Lung (tissue), 12 donors: ENCODE data around the gene FGGY. TPM values are rescaled to one million over a fixed set of nuclear protein-coding genes. Genes with fewer than 3 reads are reported as not detected.

Experiments used
- ATAC-seq: fragments of 200-7000 bp; cut with Tn5 transposase; one replicate; pipeline ENCODE4 v1.9.1; 2020; ENCODE audit warnings: moderate number of reproducible peaks; ENCODE audit not compliant: insufficient read depth, low FRiP score
- DNase-seq, 3 donors: peaks; one replicate each; pipeline ENCODE4 v3.0.0-alpha.2; 2013 to 2017
- H3K27ac ChIP-seq, 2 donors: one replicate each; pipeline ENCODE4 v1.5.1; 2013; ENCODE audit warnings: mild to moderate bottlenecking in 2 of 2, moderate library complexity in 2 of 2, control low read depth in 1 of 2, inconsistent platforms in 1 of 2, low read depth in 1 of 2, low read length in 1 of 2
- H3K27me3 ChIP-seq, 3 donors: one replicate each; pipeline ENCODE4 v1.5.1; 2013; ENCODE audit warnings: low read length in 2 of 3; ENCODE audit not compliant: control insufficient read depth in 3 of 3, insufficient read depth in 3 of 3
- H3K36me3 ChIP-seq, 4 donors: one replicate each; pipeline ENCODE4 v1.5.1; 2013; ENCODE audit warnings: low read length in 4 of 4, mild to moderate bottlenecking in 1 of 4, moderate library complexity in 1 of 4; ENCODE audit not compliant: control insufficient read depth in 4 of 4, insufficient read depth in 4 of 4
- H3K4me1 ChIP-seq, 5 donors: one replicate each; pipeline ENCODE4 v1.5.1; 2013; ENCODE audit warnings: low read length in 5 of 5, mild to moderate bottlenecking in 2 of 5, moderate library complexity in 1 of 5; ENCODE audit not compliant: control insufficient read depth in 5 of 5, insufficient read depth in 5 of 5
- H3K4me3 ChIP-seq: one replicate; pipeline ENCODE4 v1.5.1; 2013; ENCODE audit warnings: mild to moderate bottlenecking, control low read depth, moderate library complexity
- H3K9ac ChIP-seq, 2 donors: one replicate each; pipeline ENCODE4 v1.5.1; 2013; ENCODE audit warnings: low read length in 2 of 2, control low read depth in 1 of 2; ENCODE audit not compliant: insufficient read depth in 1 of 2
- H3K9me3 ChIP-seq, 4 donors: one replicate each; pipeline ENCODE4 v1.5.1; 2013; ENCODE audit warnings: low read length in 3 of 4, mild to moderate bottlenecking in 1 of 4, moderate library complexity in 1 of 4; ENCODE audit not compliant: control insufficient read depth in 4 of 4, insufficient read depth in 3 of 4
- CTCF ChIP-seq: IDR thresholded peaks from 2 replicates; pipeline ENCODE4 v1.5.1; 2012; ENCODE audit warnings: mild to moderate bottlenecking; ENCODE audit errors: control extremely low read depth, extremely low read depth
- WGBS, 2 donors: extraction: QIAGEN DNeasy Blood & Tissue Kit; methylation state at CpG; one replicate each; pipeline ENCODE4 v1.1.7; 2013; 5-methylcytosine and 5-hydroxymethylcytosine counted together
- polyA plus RNA-seq, 2 donors: library from polyadenylated mRNA; stranded (reverse); fragments of 200-250 nt; gene quantifications; one replicate each; pipeline ENCODE4 v1.2.1, GENCODE V29; 2013
- total RNA-seq, 2 donors: library from RNA; depleted of rRNA in 1 of 2; stranded (reverse); fragments of >200 nt in 1 of 2; gene quantifications; one replicate each; pipeline ENCODE4 v1.2.1, GENCODE V29; 2014 to 2021
- donor health status: control.
- donor health status: control.
- donor health status: Bipolar disorder and iron deficiency.
- donor health status: healthy.
- donor health status: DM: yes; HTN: yes; CAD: no.

Gene FGGY
- total and polyA plus RNA-seq, 4 donors = 16.1 to 42.3 (median 18.3) TPM

- H3K4me1 ChIP-seq = peaks cover 0 to 18% (median 8%) of the 10 kb centered on the region in 5 donors
- H3K27me3 ChIP-seq = no peaks in the 10 kb centered on the region
- H3K27ac ChIP-seq = no peak overlapping the region
- WGBS, 2 donors = 96 to 97% methylated on average over 4 of the region's 4 CpGs
- no peak for TF ChIP-seq CTCF
- ATAC-seq (no peak), DNase-seq (no peak)
- H3K9me3 ChIP-seq = no peaks in the 10 kb centered on the region
- H3K36me3 ChIP-seq = no peaks in the 10 kb centered on the region
- H3K4me3 ChIP-seq = no peak overlapping the region
- H3K9ac ChIP-seq = no peak overlapping the region
Observed at GRCh38 chr1:59294423-59294822, 2.5 kb upstream of the FGGY start.

- Histone ChIP-seq H3K27me3 (no peaks in the 10 kb centered on the region), H3K27ac (peak overlapping the region; percentile 88 to 100), H3K36me3 (no peaks in the 10 kb centered on the region), H3K4me1 (peaks cover 0 to 18% (median 8%) of the 10 kb centered on the region in 5 donors), H3K4me3 (no peak overlapping the region), H3K9me3 (no peaks in the 10 kb centered on the region), H3K9ac (peak overlapping the region in 1 of 2 donors; percentile 88)
- 43 to 62% methylated on average over 4 of the region's 4 CpGs for WGBS, 2 donors
- TF ChIP-seq CTCF = no peak
- ATAC-seq = no peak
- no peak for DNase-seq
Observed at GRCh38 chr1:59295618-59296017, 1.3 kb upstream of the FGGY start.

- Histone ChIP-seq H3K4me1 (peaks cover 0 to 18% (median 6%) of the 10 kb centered on the region in 5 donors), H3K9ac (peak overlapping the region in 1 of 2 donors; percentile 52), H3K27ac (peak overlapping the region; percentile 17 to 88), H3K36me3 (peaks cover 0 to 3% (median 0%) of the 10 kb centered on the region in 4 donors), H3K9me3 (peaks cover 0 to 4% (median under 1%) of the 10 kb centered on the region in 4 donors), H3K27me3 (no peaks in the 10 kb centered on the region), H3K4me3 (no peak overlapping the region)
- 75 to 78% methylated on average over 2 of the region's 2 CpGs for WGBS, 2 donors
- ATAC-seq (no peak), DNase-seq (peak in 2 of 3 donors; percentile 20 to 33)
- TF ChIP-seq CTCF = no peak
Observed at GRCh38 chr1:59298026-59298583, 1.2 kb downstream of the FGGY start.
